ENCODE data around the gene UBTD2. TPM values are rescaled to one million over a fixed set of nuclear protein-coding genes. Genes with fewer than 3 reads are reported as not detected.
"Not testable (repeated sequence)": the region's sequence is repeated elsewhere in the genome, so short reads cannot be mapped to it uniquely, and the experiment has no call there.

The UBTD2 gene
- total and polyA plus RNA-seq, 10 donors, result 4.9 to 13.9 (median 8.4) TPM

GRCh38 chr5:172209714-172210113 is 73.8 kb downstream of the UBTD2 start:
- H3K9me3 ChIP-seq, result no peaks in the 10 kb centered on the region
- DNase-seq, result no peak
- peaks cover 0 to 11% (median 0%) of the 10 kb centered on the region in 6 donors for H3K4me1 ChIP-seq
- H3K27ac ChIP-seq, result no peak overlapping the region
- TF ChIP-seq POLR2AphosphoS5 (IDR thresholded peaks at IDR 0.05), result no peak
- no peak for TF ChIP-seq POLR2A (IDR thresholded peaks at IDR 0.05)
- intact Hi-C loops (cut with DNase I; ENCODE audit: low total_unique reads), result no loop called here
- H3K4me3 ChIP-seq, result no peak overlapping the region
- WGBS, 5 donors, result 94 to 99% (median 95%) methylated on average over 2 of the region's 2 CpGs
- peaks cover 0 to 46% (median 8%) of the 10 kb centered on the region in 6 donors for H3K36me3 ChIP-seq
- no peaks in the 10 kb centered on the region for H3K27me3 ChIP-seq (replicated peaks in 1 of 7)

GRCh38 chr5:172207511-172207910 is 76.1 kb downstream of the UBTD2 start:
- H3K4me3 ChIP-seq, result no peak overlapping the region
- no peak for DNase-seq
- H3K36me3 ChIP-seq, result peaks cover 0 to 28% (median 8%) of the 10 kb centered on the region in 6 donors
- WGBS, 5 donors, result 22 to 46% (median 27%) methylated on average over 3 of the region's 3 CpGs
- H3K9me3 ChIP-seq, result no peaks in the 10 kb centered on the region
- H3K27me3 ChIP-seq (replicated peaks in 1 of 7), result no peaks in the 10 kb centered on the region
- intact Hi-C loops (cut with DNase I; ENCODE audit: low total_unique reads), result no loop called here
- TF ChIP-seq CTCF (IDR thresholded peaks at IDR 0.05 in 8 of 11, conservative IDR thresholded peaks at IDR 0.05 in 3 of 11) (no peak), POLR2AphosphoS5 (IDR thresholded peaks at IDR 0.05) (no peak), POLR2A (IDR thresholded peaks at IDR 0.05) (no peak)
- peaks cover 0 to 11% (median 0%) of the 10 kb centered on the region in 6 donors for H3K4me1 ChIP-seq
- H3K27ac ChIP-seq, result no peak overlapping the region

GRCh38 chr5:172205984-172206383 is 77.6 kb downstream of the UBTD2 start:
- DNase-seq; H3K27ac ChIP-seq; H3K4me3 ChIP-seq; intact Hi-C loops (cut with DNase I; ENCODE audit: low total_unique reads); H3K9me3 ChIP-seq; H3K27me3 ChIP-seq (replicated peaks in 1 of 7): not testable (repeated sequence)
- 75 to 92% (median 87%) methylated on average over 11 of the region's 11 CpGs for WGBS, 5 donors
- peaks cover 0 to 13% (median 0%) of the 10 kb centered on the region in 6 donors for H3K36me3 ChIP-seq
- peaks cover 0 to 11% (median 0%) of the 10 kb centered on the region in 6 donors for H3K4me1 ChIP-seq

- no peak for DNase-seq
- 63 to 83% (median 78%) methylated on average over 6 of the region's 6 CpGs for WGBS, 5 donors
- intact Hi-C loops (cut with DNase I; ENCODE audit: low total_unique reads), result no loop called here
- Histone ChIP-seq H3K4me1 (peaks cover 0 to 17% (median 4%) of the 10 kb centered on the region in 6 donors), H3K27me3 (replicated peaks in 1 of 7) (peaks cover 0 to 5% (median 0%) of the 10 kb centered on the region in 7 donors), H3K4me3 (no peak overlapping the region), H3K36me3 (no peaks in the 10 kb centered on the region), H3K9me3 (no peaks in the 10 kb centered on the region), H3K27ac (no peak overlapping the region)
- no peak for TF ChIP-seq CTCF (IDR thresholded peaks at IDR 0.05 in 8 of 11, conservative IDR thresholded peaks at IDR 0.05 in 3 of 11)
- no peak for TF ChIP-seq POLR2AphosphoS5 (IDR thresholded peaks at IDR 0.05)
- TF ChIP-seq POLR2A (IDR thresholded peaks at IDR 0.05), result no peak
These were observed 83.1 kb downstream of the UBTD2 start for GRCh38 chr5:172200476-172200875.

GRCh38 chr5:172199446-172199845 is 84.1 kb downstream of the UBTD2 start:
- intact Hi-C loops (cut with DNase I; ENCODE audit: low total_unique reads), result loop anchor here (10.0 kb wide), 1 partner anchor 85 kb away; the partner anchor contains the start of gene UBTD2
- Histone ChIP-seq H3K27me3 (replicated peaks in 1 of 7) (peaks cover 0 to 5% (median 0%) of the 10 kb centered on the region in 7 donors), H3K27ac (no peak overlapping the region), H3K4me3 (no peak overlapping the region), H3K36me3 (no peaks in the 10 kb centered on the region), H3K4me1 (peaks cover 0 to 17% (median 4%) of the 10 kb centered on the region in 6 donors), H3K9me3 (no peaks in the 10 kb centered on the region)
- 70 to 83% (median 74%) methylated on average over 10 of the region's 10 CpGs for whole genome bisulfite sequencing, 5 donors
- DNase-seq, result no peak
- TF ChIP-seq CTCF (IDR thresholded peaks at IDR 0.05 in 8 of 11, conservative IDR thresholded peaks at IDR 0.05 in 3 of 11) (no peak), POLR2AphosphoS5 (IDR thresholded peaks at IDR 0.05) (no peak), POLR2A (IDR thresholded peaks at IDR 0.05) (no peak)

- intact Hi-C loops (cut with DNase I; ENCODE audit: low total_unique reads), result loop anchor here (10.0 kb wide), 1 partner anchor 87 kb away; the partner anchor contains the start of gene UBTD2
- not testable (repeated sequence) for H3K9me3 ChIP-seq
- WGBS, 5 donors, result 74 to 88% (median 80%) methylated on average over 4 of the region's 4 CpGs
These were observed 85.8 kb downstream of the UBTD2 start for GRCh38 chr5:172197775-172198174.

More at GRCh38 chr5:172197775-172198174, 85.8 kb downstream of the UBTD2 start:
- H3K4me3 ChIP-seq; H3K27me3 ChIP-seq (replicated peaks in 1 of 7); H3K36me3 ChIP-seq; DNase-seq; H3K27ac ChIP-seq: not testable (repeated sequence)
- H3K4me1 ChIP-seq, result peaks cover 0 to 17% (median 4%) of the 10 kb centered on the region in 6 donors
